ENCODE measurements around the gene CEL. TPM values are rescaled to one million over a fixed set of nuclear protein-coding genes. Genes with fewer than 3 reads are reported as not detected.

The CEL gene
- total and polyA plus RNA-seq, 2 experiments from 2014 or later, result 0.27 to 2.3 TPM

- TF ChIP-seq REST (IDR thresholded peaks at IDR 0.05; ENCODE audit: unreplicated experiment) (no peak), ETS1 (IDR thresholded peaks at IDR 0.05) (no peak)
These were observed 19.8 kb upstream of the CEL start (continued) for GRCh38 chr9:133041958-133042357.

GRCh38 chr9:133042676-133043075, 19.1 kb upstream of the CEL start:
- H3K27ac ChIP-seq (ENCODE audit: low read depth), result no peak overlapping the region
- peaks cover 7% of the 10 kb centered on the region for H3K27me3 Mint-ChIP-seq (ENCODE audit: insufficient read depth, low read depth, poor library complexity)
- peaks cover 64% of the 10 kb centered on the region for H3K36me3 Mint-ChIP-seq (ENCODE audit: low read depth)
- ATAC-seq (no peak), DNase-seq (ENCODE audit: low spot score) (no peak)
- H3K36me3 ChIP-seq (ENCODE audit: insufficient read depth), result peaks cover 4% of the 10 kb centered on the region
- no peak overlapping the region for H3K4me3 ChIP-seq
- no peak overlapping the region for H3K27ac Mint-ChIP-seq
- H3K4me1 ChIP-seq (ENCODE audit: insufficient read depth), result no peaks in the 10 kb centered on the region
- H3K4me1 Mint-ChIP-seq, result no peaks in the 10 kb centered on the region
- H3K9me3 Mint-ChIP-seq, result no peaks in the 10 kb centered on the region
- H3K9me2 ChIP-seq (ENCODE audit: insufficient read depth), result no peaks in the 10 kb centered on the region
- H2AFZ ChIP-seq, result no peak overlapping the region
- H3K27me3 ChIP-seq (ENCODE audit: insufficient read depth), result no peaks in the 10 kb centered on the region
- peaks cover 24% of the 10 kb centered on the region for H3K79me2 ChIP-seq (replicated peaks; ENCODE audit: insufficient read depth)
- no peak overlapping the region for H3K4me2 ChIP-seq
- H3F3A ChIP-seq (replicated peaks; ENCODE audit: low read depth), result no peaks in the 10 kb centered on the region
- H3K4me3 Mint-ChIP-seq, result no peak overlapping the region
- peaks cover 22% of the 10 kb centered on the region for H4K20me1 ChIP-seq (replicated peaks; ENCODE audit: insufficient read depth)
- TF ChIP-seq ETS1 (IDR thresholded peaks at IDR 0.05) (no peak), JUNB (IDR thresholded peaks at IDR 0.05; ENCODE audit: unreplicated experiment) (no peak), ZNF462 (CRISPR knock-in tag; IDR thresholded peaks at IDR 0.05) (no peak), ZNF331 (CRISPR knock-in tag; IDR thresholded peaks at IDR 0.05; ENCODE audit: low read depth) (no peak), CTCF (conservative IDR thresholded peaks at IDR 0.05; ENCODE audit: low read depth in 2 of 2) (no peak), REST (IDR thresholded peaks at IDR 0.05; ENCODE audit: unreplicated experiment) (no peak)
